H9 (cell line): Measurements from ENCODE around the gene RNF149. TPM values are rescaled to one million over a fixed set of nuclear protein-coding genes. Genes with fewer than 3 reads are reported as not detected.

Experiments used
- DNase-seq: peaks from one replicate; pipeline ENCODE4 v3.0.0-alpha.2; 2017
- H2AFZ ChIP-seq: one replicate; pipeline ENCODE4 v1.6.1; 2013; ENCODE audit warnings: mild to moderate bottlenecking, low read length, control low read depth, moderate library complexity
- H2AK5ac ChIP-seq: 2 replicates; pipeline ENCODE4 v1.6.1; 2013; ENCODE audit warnings: low read length, control low read depth, mixed read lengths; ENCODE audit not compliant: insufficient read length
- H2BK120ac ChIP-seq: one replicate; pipeline ENCODE4 v1.6.1; 2013; ENCODE audit warnings: low read depth, mild to moderate bottlenecking, low read length, control low read depth, inconsistent platforms; ENCODE audit not compliant: poor library complexity, severe bottlenecking
- H2BK12ac ChIP-seq: 2 replicates; pipeline ENCODE4 v1.6.1; 2013; ENCODE audit warnings: low read length, control low read depth, mixed read lengths, low read depth; ENCODE audit not compliant: insufficient read length
- H2BK15ac ChIP-seq: 2 replicates; pipeline ENCODE4 v1.6.1; 2013; ENCODE audit warnings: low read depth, low read length, control low read depth
- H2BK20ac ChIP-seq: one replicate; pipeline ENCODE4 v1.6.1; 2013; ENCODE audit warnings: low read depth, mild to moderate bottlenecking, low read length, control low read depth, inconsistent platforms; ENCODE audit not compliant: poor library complexity, severe bottlenecking
- H2BK5ac ChIP-seq: 2 replicates; pipeline ENCODE4 v1.6.1; 2013; ENCODE audit warnings: low read length, control low read depth, mixed read lengths; ENCODE audit not compliant: insufficient read length
- H3K14ac ChIP-seq: 2 replicates; pipeline ENCODE4 v1.6.1; 2013; ENCODE audit warnings: low read length, control low read depth; ENCODE audit not compliant: insufficient read depth
- H3K18ac ChIP-seq: 2 replicates; pipeline ENCODE4 v1.6.1; 2013; ENCODE audit warnings: low read depth, mild to moderate bottlenecking, mixed read lengths, low read length, control low read depth; ENCODE audit not compliant: insufficient read length
- H3K23ac ChIP-seq: 2 replicates; pipeline ENCODE4 v1.6.1; 2013; ENCODE audit warnings: low read length, control low read depth, mixed read lengths, low read depth; ENCODE audit not compliant: insufficient read length
- H3K23me2 ChIP-seq: 2 replicates; pipeline ENCODE4 v1.6.1; 2013; ENCODE audit warnings: low read depth, mild to moderate bottlenecking, mixed read lengths, low read length, control low read depth; ENCODE audit not compliant: insufficient read length, poor library complexity, severe bottlenecking
- H3K27ac ChIP-seq: 2 replicates; pipeline ENCODE4 v1.5.1; 2013; ENCODE audit warnings: low read length, control low read depth, mixed read lengths, low read depth; ENCODE audit not compliant: insufficient read length
- H3K27me3 ChIP-seq: 2 replicates; pipeline ENCODE4 v1.6.1; 2013; ENCODE audit warnings: low read length, control low read depth, inconsistent platforms; ENCODE audit not compliant: insufficient read depth
- H3K4ac ChIP-seq: 2 replicates; pipeline ENCODE4 v1.6.1; 2013; ENCODE audit warnings: low read depth, mild to moderate bottlenecking, control low read depth, inconsistent platforms, low read length, moderate library complexity
- H3K4me1 ChIP-seq: 2 replicates; pipeline ENCODE4 v1.6.1; 2013; ENCODE audit warnings: low read length, control low read depth, inconsistent platforms; ENCODE audit not compliant: insufficient read depth
- H3K4me2 ChIP-seq: 2 replicates; pipeline ENCODE4 v1.6.1; 2013; ENCODE audit warnings: low read length, control low read depth, mixed read lengths; ENCODE audit not compliant: insufficient read length, insufficient read depth
- H3K56ac ChIP-seq: 2 replicates; pipeline ENCODE4 v1.6.1; 2013; ENCODE audit warnings: low read depth, mild to moderate bottlenecking, mixed read lengths, low read length, control low read depth; ENCODE audit not compliant: insufficient read length
- H3K79me1 ChIP-seq: 2 replicates; pipeline ENCODE4 v1.6.1; 2013; ENCODE audit warnings: low read depth, mild to moderate bottlenecking, moderate library complexity, low read length, control low read depth, inconsistent platforms; ENCODE audit not compliant: insufficient read depth, poor library complexity, severe bottlenecking
- H3K79me2 ChIP-seq: 2 replicates; pipeline ENCODE4 v1.6.1; 2013; ENCODE audit warnings: low read length, control low read depth, inconsistent platforms; ENCODE audit not compliant: insufficient read depth
- H3K9ac ChIP-seq: 2 replicates; pipeline ENCODE4 v1.6.1; 2013; ENCODE audit warnings: low read length, control low read depth, mixed read lengths; ENCODE audit not compliant: insufficient read length; ENCODE audit errors: extremely low read depth
- H3K9me3 ChIP-seq: one replicate; pipeline ENCODE4 v1.6.1; 2013; ENCODE audit warnings: low read depth, low read length, inconsistent platforms; ENCODE audit not compliant: control insufficient read depth
- H3T11ph ChIP-seq: one replicate; pipeline ENCODE4 v1.6.1; 2013; ENCODE audit warnings: mild to moderate bottlenecking, low read length, control low read depth, inconsistent platforms
- H4K20me1 ChIP-seq: one replicate; pipeline ENCODE4 v1.6.1; 2013; ENCODE audit not compliant: control insufficient read depth, insufficient read length, insufficient read depth
- H4K5ac ChIP-seq: 2 replicates; pipeline ENCODE4 v1.6.1; 2013; ENCODE audit warnings: low read depth, mild to moderate bottlenecking, mixed read lengths, low read length, control low read depth; ENCODE audit not compliant: insufficient read length
- H4K8ac ChIP-seq: replicated peaks from 2 replicates; pipeline ENCODE4 v1.6.1; 2013; ENCODE audit warnings: low read length, control low read depth, mixed read lengths, low read depth; ENCODE audit not compliant: insufficient read length
- H4K91ac ChIP-seq: 2 replicates; pipeline ENCODE4 v1.6.1; 2013; ENCODE audit warnings: low read depth, mild to moderate bottlenecking, moderate library complexity, mixed read lengths, low read length, control low read depth; ENCODE audit not compliant: insufficient read length
- H3K27ac Mint-ChIP-seq, 3 experiments: 2 replicates in 2 of 3; 3 replicates in 1 of 3; pipeline ENCODE4 v1.8.0; 2020 to 2021; ENCODE audit warnings: mixed read lengths in 3 of 3, mild to moderate bottlenecking in 1 of 3, moderate library complexity in 1 of 3
- H3K27me3 Mint-ChIP-seq: 2 replicates; pipeline ENCODE4 v1.8.0; 2021; ENCODE audit warnings: low read depth, mild to moderate bottlenecking, moderate library complexity, mixed read lengths
- H3K36me3 Mint-ChIP-seq, 3 experiments: 2 replicates in 2 of 3; 3 replicates in 1 of 3; pipeline ENCODE4 v1.8.0; 2020 to 2021; ENCODE audit warnings: low read depth in 3 of 3, mixed read lengths in 3 of 3; ENCODE audit not compliant: insufficient read depth in 1 of 3
- H3K4me1 Mint-ChIP-seq, 2 experiments: 2 replicates each; pipeline ENCODE4 v1.8.0; 2020; ENCODE audit warnings: mixed read lengths in 2 of 2
- H3K4me3 Mint-ChIP-seq, 2 experiments: 2 replicates in 1 of 2; 3 replicates in 1 of 2; pipeline ENCODE4 v1.8.0; 2020 to 2021; ENCODE audit warnings: mild to moderate bottlenecking in 2 of 2, mixed read lengths in 2 of 2, moderate library complexity in 1 of 2
- H3K9me3 Mint-ChIP-seq, 2 experiments: 2 replicates in 1 of 2; 3 replicates in 1 of 2; pipeline ENCODE4 v1.8.0; 2020; ENCODE audit warnings: mild to moderate bottlenecking in 2 of 2, mixed read lengths in 2 of 2, moderate library complexity in 1 of 2
- WGBS: extraction: QIAGEN DNeasy Blood & Tissue Kit; methylation state at CpG from one replicate; pipeline ENCODE4 v1.1.7; 2013; ENCODE audit warnings: missing lambda C conversion rate, low lambda C conversion rate, mixed read lengths; ENCODE audit not compliant: insufficient read length; ENCODE audit errors: extremely low coverage; 5-methylcytosine and 5-hydroxymethylcytosine counted together
- total RNA-seq: library from RNA; stranded (reverse); gene quantifications from 2 replicates; pipeline ENCODE4 v1.2.1, GENCODE V29; 2021
- TF ChIP-seq, protein P1 (sequence below): fragments of 200-600 bp; sonication (generic); conservative IDR thresholded peaks from 3 replicates; pipeline ENCODE4 v1.8.0; 2021; ENCODE audit warnings: antibody characterized with exemption, mild to moderate bottlenecking

RNF149 gene
- total RNA-seq, 1 experiment from 2014 or later: 18.0 TPM

- Histone ChIP-seq H3K4me2 (no peak overlapping the region), H4K8ac (no peak overlapping the region), H2AFZ (no peak overlapping the region), H2BK12ac (no peak overlapping the region), H4K5ac (no peak overlapping the region), H3K9me3 (no peaks in the 10 kb centered on the region), H3K79me2 (peaks cover 8% of the 10 kb centered on the region; the same call in 1 of the 2 replicates), H2BK5ac (no peak overlapping the region), H3K27ac (no peak overlapping the region), H3K14ac (no peak overlapping the region), H2BK15ac (no peak overlapping the region), H2BK120ac (no peak overlapping the region), H3K4ac (no peak overlapping the region), H3K79me1 (peaks cover 6% of the 10 kb centered on the region), H3K56ac (no peak overlapping the region), H2AK5ac (no peak overlapping the region), H3K9ac (no peak overlapping the region), H3K23ac (no peak overlapping the region), H3K23me2 (no peaks in the 10 kb centered on the region), H3K27me3 (no peaks in the 10 kb centered on the region; the same call in 1 of the 2 replicates), H3K18ac (no peak overlapping the region), H4K20me1 (no peaks in the 10 kb centered on the region), H4K91ac (no peak overlapping the region), H2BK20ac (no peak overlapping the region), H3T11ph (no peak overlapping the region), H3K4me1 (no peaks in the 10 kb centered on the region)
- no peak overlapping the region for H3K27ac Mint-ChIP-seq
- no peak overlapping the region for H3K4me3 Mint-ChIP-seq
- H3K9me3 Mint-ChIP-seq: no peaks in the 10 kb centered on the region
- H3K36me3 Mint-ChIP-seq: peaks cover 2 to 21% (median 19%) of the 10 kb centered on the region in 3 experiments; a peak in 6 of 7 replicates
- DNase-seq: no peak
- H3K27me3 Mint-ChIP-seq: no peaks in the 10 kb centered on the region
- WGBS: no CpG with 5 or more reads among the region's 5 CpGs
- H3K4me1 Mint-ChIP-seq: peaks cover 4 to 9% of the 10 kb centered on the region in 2 experiments
- TF ChIP-seq, protein P1, sequence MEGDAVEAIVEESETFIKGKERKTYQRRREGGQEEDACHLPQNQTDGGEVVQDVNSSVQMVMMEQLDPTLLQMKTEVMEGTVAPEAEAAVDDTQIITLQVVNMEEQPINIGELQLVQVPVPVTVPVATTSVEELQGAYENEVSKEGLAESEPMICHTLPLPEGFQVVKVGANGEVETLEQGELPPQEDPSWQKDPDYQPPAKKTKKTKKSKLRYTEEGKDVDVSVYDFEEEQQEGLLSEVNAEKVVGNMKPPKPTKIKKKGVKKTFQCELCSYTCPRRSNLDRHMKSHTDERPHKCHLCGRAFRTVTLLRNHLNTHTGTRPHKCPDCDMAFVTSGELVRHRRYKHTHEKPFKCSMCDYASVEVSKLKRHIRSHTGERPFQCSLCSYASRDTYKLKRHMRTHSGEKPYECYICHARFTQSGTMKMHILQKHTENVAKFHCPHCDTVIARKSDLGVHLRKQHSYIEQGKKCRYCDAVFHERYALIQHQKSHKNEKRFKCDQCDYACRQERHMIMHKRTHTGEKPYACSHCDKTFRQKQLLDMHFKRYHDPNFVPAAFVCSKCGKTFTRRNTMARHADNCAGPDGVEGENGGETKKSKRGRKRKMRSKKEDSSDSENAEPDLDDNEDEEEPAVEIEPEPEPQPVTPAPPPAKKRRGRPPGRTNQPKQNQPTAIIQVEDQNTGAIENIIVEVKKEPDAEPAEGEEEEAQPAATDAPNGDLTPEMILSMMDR: no peak
Measured at GRCh38 chr2:101296371-101296770, 12.1 kb downstream of the RNF149 start.
